ENCODE results near the gene BRK1. TPM values are rescaled to one million over a fixed set of nuclear protein-coding genes. Genes with fewer than 3 reads are reported as not detected.

Gene BRK1
- total and polyA plus RNA-seq, 2 experiments from 2014 or later: 112 to 186 TPM

GRCh38 chr3:10140996-10141546 lies 25.6 kb downstream of the BRK1 start:
- no peak for DNase-seq (ENCODE audit: low spot score)
- Histone ChIP-seq H2AFZ (peak overlapping the region; percentile 43), H3K36me3 (replicated peaks; ENCODE audit: insufficient read depth, low read depth) (no peaks in the 10 kb centered on the region), H3K9me2 (replicated peaks; ENCODE audit: insufficient read depth) (no peaks in the 10 kb centered on the region), H4K20me1 (ENCODE audit: insufficient read depth, poor library complexity, severe bottlenecking) (peaks cover 23% of the 10 kb centered on the region), H3K27me3 (no peaks in the 10 kb centered on the region), H3K4me3 (no peak overlapping the region), H3K4me1 (ENCODE audit: insufficient read depth) (peaks cover 18% of the 10 kb centered on the region), H3K4me2 (peak overlapping the region; percentile 92), H3K79me2 (peaks cover 42% of the 10 kb centered on the region), H3K9me3 (ENCODE audit: low read depth) (no peaks in the 10 kb centered on the region), H3K27ac (peak overlapping the region; percentile 98)
- TF ChIP-seq CTCF (IDR thresholded peaks at IDR 0.05; ENCODE audit: poor library complexity) (no peak), EZH2 (IDR thresholded peaks at IDR 0.05; ENCODE audit: borderline replicate concordance) (no peak), EZH2phosphoT487 (IDR thresholded peaks at IDR 0.05; ENCODE audit: low read depth, severe bottlenecking, unreplicated experiment) (no peak)
- WGBS (ENCODE audit: low lambda C conversion rate, missing lambda C conversion rate): 84% methylated on average over 23 of the region's 23 CpGs

DNA sequence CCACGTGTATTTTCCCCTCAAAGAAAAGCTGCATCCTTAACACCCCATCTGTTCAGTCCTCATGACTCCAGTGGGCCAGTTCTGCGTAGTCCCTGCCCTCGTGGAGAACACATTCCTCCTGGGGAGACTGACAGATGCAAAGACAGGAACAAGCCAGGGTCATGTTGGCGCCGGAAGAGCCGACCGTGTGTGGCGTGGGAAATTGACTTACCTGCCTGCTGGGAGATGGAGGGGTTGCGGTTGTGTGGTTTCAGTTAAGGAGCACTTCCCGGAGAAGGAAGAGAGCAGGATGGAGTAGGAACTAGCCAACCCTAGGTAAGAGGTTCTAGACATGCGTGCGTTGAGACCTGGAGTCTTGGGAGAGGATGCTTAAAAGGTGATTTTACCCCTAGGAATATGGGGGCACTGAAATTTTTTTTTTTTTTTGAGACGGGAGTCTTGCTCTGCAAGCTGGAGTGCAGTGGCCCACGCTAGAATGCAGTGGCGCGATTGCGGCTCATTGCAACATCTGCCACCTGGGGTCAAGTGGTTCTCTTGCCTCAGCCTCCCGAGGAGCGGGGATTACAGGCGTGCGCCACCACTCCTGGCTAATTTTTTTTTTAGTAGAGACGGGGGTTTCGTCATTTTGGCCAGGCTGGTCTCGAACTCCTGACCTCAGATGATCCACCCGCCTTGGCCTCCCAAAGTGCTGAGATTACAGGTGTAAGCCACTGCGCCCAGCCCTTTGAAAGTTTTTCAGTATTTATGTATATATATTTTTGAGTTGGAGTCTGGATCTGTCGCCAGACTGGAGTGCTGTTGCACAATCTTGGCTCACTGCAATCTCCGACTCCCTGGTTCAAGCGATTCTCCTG lies 27.5 kb downstream of the BRK1 start:
- peak overlapping the region; percentile 92 for H3K4me2 ChIP-seq
- H3K36me3 ChIP-seq (replicated peaks; ENCODE audit: insufficient read depth, low read depth): no peaks in the 10 kb centered on the region
- WGBS (ENCODE audit: low lambda C conversion rate, missing lambda C conversion rate): 82% methylated on average over 29 of the region's 29 CpGs
- no peaks in the 10 kb centered on the region for H3K9me2 ChIP-seq (replicated peaks; ENCODE audit: insufficient read depth)
- no peak for TF ChIP-seq EZH2 (IDR thresholded peaks at IDR 0.05; ENCODE audit: borderline replicate concordance)
- no peak for TF ChIP-seq CTCF (IDR thresholded peaks at IDR 0.05; ENCODE audit: poor library complexity)
- TF ChIP-seq EZH2phosphoT487 (IDR thresholded peaks at IDR 0.05; ENCODE audit: low read depth, severe bottlenecking, unreplicated experiment): no peak
- peaks cover 60% of the 10 kb centered on the region for H3K79me2 ChIP-seq
- H3K4me1 ChIP-seq (ENCODE audit: insufficient read depth): peaks cover 18% of the 10 kb centered on the region
- DNase-seq (ENCODE audit: low spot score): no peak
- H3K9me3 ChIP-seq (ENCODE audit: low read depth): no peaks in the 10 kb centered on the region
- no peaks in the 10 kb centered on the region for H3K27me3 ChIP-seq
- H3K27ac ChIP-seq: no peak overlapping the region
- H2AFZ ChIP-seq: no peak overlapping the region
- H3K4me3 ChIP-seq: peak overlapping the region; percentile 70
- H4K20me1 ChIP-seq (ENCODE audit: insufficient read depth, poor library complexity, severe bottlenecking): peaks cover 32% of the 10 kb centered on the region

DNA sequence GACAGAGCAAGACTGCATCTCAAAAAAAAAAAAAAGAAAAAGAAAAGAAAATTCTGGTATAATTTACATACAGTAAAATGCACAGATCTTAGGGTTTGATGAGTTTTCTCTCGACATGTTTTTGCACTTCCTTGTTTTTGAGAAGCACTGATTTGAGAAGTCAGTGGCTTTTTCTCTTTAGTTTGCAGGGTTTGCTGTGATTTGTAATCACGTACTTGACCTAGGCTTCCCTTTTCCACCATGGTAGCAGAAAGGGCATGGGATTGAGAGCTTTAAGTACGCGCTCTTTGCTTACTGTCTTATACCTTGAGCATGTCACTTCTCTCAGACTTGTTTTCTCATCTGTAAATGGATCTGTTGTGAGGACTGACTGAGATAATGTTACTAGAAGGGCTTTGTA lies 30.2 kb downstream of the BRK1 start:
- TF ChIP-seq CTCF (IDR thresholded peaks at IDR 0.05; ENCODE audit: poor library complexity): no peak
- TF ChIP-seq EZH2 (IDR thresholded peaks at IDR 0.05; ENCODE audit: borderline replicate concordance): no peak
- TF ChIP-seq EZH2phosphoT487 (IDR thresholded peaks at IDR 0.05; ENCODE audit: low read depth, severe bottlenecking, unreplicated experiment): no peak
- WGBS (ENCODE audit: low lambda C conversion rate, missing lambda C conversion rate): 96% methylated on average over 4 of the region's 4 CpGs
- Histone ChIP-seq H4K20me1 (ENCODE audit: insufficient read depth, poor library complexity, severe bottlenecking) (peaks cover 32% of the 10 kb centered on the region), H2AFZ (no peak overlapping the region), H3K27ac (no peak overlapping the region), H3K4me2 (no peak overlapping the region), H3K27me3 (no peaks in the 10 kb centered on the region), H3K4me3 (no peak overlapping the region), H3K79me2 (peaks cover 61% of the 10 kb centered on the region), H3K9me3 (ENCODE audit: low read depth) (no peaks in the 10 kb centered on the region), H3K9me2 (replicated peaks; ENCODE audit: insufficient read depth) (no peaks in the 10 kb centered on the region), H3K4me1 (ENCODE audit: insufficient read depth) (peaks cover 18% of the 10 kb centered on the region), H3K36me3 (replicated peaks; ENCODE audit: insufficient read depth, low read depth) (peaks cover 9% of the 10 kb centered on the region)
- no peak for DNase-seq (ENCODE audit: low spot score)

Data from hepatocyte (in vitro differentiated cells).